Hepatic stellate cell (primary cell): Measurements from ENCODE around the gene RB1.
"Not testable (repeated sequence)": the region's sequence is repeated elsewhere in the genome, so short reads cannot be mapped to it uniquely, and the experiment has no call there.

Experiments used
- DNase-seq: peaks from one replicate; pipeline ENCODE4 v3.0.0; 2011; ENCODE audit warnings: low spot score

RB1 gene

DNA sequence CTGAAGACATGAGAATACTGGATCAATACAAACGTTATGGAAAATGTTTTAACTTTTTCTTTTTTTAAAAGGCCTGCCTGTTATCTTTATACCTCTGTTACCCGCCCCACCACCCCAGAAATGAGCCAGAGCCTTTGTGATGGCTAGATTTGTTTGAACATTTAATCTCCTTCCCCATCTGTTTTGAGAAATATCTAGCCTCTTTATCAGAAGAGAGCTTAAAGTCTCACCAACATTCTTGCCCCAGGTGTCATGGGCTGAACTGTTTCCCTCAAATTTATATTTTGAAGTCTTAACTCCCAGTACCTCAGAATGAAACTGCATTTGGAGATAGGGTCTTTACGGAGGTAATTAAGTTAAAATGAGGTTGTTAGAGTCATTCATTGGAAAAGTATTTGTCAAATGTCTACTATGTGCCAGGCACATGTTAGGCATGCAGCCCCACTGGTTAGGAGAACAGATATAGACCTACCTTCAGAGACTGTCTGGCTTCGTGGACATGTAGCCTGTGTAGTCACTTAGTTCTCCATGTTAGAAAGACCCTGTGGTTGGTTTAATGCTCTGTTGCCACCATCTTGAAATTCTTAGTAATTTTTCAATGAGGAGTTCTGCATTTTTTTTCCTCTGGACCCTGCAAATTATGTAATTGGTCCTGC, 6.3 kb upstream of the RB1 start:
- DNase-seq = no peak

GRCh38 chr13:48299591-48299990, 4.0 kb upstream of the RB1 start:
- DNase-seq = no peak

DNA sequence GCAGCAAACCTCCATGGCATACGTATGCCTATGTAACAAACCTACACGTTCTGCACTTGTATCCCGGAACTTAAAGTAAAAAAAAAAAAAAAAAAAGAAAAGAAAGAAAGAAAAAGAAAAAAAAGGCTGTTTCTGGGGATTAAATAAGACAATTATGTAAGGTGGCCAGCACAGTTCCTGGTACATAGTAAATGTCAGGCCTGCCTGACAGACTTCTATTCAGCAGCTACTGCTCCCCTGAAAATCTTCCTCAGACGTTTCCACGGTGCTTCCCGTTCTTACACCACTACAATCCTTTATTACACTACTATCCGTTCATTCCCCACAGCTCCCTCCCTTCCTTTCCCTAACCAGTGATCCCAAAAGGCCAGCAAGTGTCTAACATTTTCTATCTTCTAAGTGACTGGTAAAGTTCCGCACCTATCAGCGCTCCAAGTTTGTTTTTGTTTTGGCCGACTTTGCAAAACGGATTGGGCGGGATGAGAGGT, 636 bp upstream of the RB1 start:
- no peak for DNase-seq

DNA sequence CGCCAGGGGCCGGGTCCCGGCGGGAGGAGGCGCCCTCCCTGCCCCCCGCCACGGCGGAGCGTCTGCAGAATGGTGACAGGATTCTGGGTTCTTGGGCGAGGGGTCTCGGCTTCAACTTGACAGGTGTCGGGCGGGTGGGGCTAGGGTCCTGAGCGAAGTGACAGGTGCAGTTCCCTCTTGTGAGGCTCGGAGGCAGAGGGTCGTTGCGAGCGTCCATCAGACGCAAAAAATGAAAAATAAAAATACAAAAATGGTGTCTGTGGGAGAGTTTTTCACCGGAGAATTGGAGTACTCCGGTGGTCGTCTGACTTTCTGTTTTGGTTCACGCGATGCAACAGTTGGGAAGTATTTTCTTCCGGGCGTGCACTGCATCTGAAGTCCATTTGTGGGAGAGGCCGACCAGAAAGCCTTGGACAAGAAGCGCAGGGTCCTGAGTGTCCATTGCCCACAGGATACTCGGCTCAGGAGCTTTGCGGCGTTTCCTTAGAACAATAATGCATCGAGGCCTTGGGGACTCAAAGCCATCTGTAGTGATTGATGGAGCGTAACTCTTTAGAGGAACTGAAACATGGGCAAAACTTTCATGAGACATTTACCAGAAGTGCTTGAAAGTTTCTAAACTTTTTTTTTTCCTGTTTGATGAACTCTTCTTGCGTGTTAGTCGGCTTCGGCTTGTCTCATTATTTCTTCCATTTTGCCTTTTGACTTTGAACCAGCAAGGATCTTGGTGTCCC, 759 bp downstream of the RB1 start:
- peak; percentile 48 for DNase-seq

GRCh38 chr13:48311223-48311622, 7.7 kb downstream of the RB1 start:
- no peak for DNase-seq

GRCh38 chr13:48315969-48316650, 12.6 kb downstream of the RB1 start:
- no peak for DNase-seq

GRCh38 chr13:48316826-48317510, 13.4 kb downstream of the RB1 start:
- no peak for DNase-seq

DNA sequence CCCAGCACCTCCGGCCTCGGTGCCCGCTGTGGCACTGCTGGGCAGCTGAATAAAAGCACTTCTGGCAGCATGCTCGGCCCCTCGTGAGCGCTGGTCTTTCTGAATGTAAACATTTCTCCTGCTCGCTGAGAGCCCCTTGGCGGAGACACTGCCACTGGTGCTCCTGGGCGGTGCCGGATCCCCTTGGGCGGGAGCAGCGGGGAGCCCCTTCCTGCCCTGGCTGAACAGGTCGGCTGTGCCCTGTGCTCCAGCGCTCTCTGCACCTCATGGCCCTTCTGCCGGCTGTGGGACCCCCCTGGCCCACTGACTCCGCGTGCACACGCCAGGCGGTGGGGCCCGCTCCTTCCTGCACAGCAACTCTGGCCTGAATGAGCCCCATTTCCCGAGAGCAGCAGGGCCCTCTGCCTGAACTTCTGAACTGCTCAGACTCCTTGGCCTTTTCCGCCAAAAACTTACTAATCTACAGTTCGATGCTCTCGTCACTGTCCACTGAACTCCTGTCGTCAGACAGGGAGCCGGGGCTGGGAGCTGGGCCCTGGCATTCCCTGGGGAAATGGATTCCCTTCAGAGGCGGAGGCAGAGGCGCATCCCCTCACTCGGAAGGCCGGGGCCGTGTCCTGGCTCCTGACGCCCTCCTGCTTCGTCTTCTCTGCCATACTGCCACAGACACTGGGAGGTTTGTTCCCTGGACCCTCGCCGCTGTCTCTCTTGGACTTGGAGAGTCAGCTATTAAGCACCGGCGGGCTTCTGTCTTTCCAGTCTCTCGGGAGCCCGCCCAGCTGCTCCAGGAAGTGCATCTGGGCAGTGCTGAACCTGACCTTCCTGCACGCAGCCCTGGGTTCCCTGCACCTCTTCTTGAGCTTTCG, 14.2 kb downstream of the RB1 start:
- DNase-seq = no peak

DNA sequence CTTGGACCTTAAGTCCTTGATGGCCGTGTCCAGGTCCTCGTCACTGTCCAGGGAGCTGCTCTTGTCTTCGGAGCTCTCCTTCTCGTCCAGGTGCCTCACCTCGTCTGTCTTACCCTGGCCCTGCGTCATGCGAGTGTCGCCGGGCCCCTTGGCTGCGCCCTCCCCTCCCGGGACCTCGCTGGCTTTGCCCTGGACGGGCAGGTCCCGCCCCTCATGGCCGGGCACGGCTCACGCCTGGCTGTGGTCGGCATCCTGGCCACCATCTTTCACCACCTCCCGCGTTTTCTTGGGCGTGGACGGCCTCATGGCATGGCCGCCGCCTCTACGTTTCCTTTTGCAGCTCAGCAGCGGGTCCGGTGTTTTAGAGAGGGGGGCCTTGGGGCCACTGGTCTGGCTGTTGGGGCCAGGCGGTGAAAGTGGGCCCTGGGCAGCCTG, 14.8 kb downstream of the RB1 start:
- no peak for DNase-seq

DNA sequence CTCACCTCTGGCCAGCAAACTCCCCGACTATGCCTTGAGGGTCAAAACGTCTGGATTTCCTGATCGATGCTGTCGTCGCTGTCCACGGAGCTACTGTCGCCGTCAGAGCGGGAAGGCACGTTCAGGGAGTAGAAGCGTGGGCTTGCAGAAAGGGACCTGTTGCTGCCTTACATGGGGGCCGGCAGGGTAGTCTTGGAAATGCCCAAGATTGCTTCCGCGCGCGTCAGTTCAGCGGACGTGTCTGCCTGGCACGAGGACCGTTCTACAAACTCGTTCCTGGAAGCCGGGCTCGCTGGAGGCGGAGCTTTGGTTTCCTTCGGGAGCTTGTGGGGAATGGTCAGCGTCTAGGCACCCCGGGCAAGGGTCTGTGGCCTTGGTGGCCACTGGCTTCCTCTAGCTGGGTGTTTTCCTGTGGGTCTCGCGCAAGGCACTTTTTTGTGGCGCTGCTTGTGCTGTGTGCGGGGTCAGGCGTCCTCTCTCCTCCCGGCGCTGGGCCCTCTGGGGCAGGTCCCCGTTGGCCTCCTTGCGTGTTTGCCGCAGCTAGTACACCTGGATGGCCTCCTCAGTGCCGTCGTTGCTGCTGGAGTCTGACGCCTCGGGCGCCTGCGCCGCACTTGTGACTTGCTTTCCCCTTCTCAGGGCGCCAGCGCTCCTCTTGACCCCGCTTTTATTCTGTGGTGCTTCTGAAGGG, 15.4 kb downstream of the RB1 start:
- no peak for DNase-seq

DNA sequence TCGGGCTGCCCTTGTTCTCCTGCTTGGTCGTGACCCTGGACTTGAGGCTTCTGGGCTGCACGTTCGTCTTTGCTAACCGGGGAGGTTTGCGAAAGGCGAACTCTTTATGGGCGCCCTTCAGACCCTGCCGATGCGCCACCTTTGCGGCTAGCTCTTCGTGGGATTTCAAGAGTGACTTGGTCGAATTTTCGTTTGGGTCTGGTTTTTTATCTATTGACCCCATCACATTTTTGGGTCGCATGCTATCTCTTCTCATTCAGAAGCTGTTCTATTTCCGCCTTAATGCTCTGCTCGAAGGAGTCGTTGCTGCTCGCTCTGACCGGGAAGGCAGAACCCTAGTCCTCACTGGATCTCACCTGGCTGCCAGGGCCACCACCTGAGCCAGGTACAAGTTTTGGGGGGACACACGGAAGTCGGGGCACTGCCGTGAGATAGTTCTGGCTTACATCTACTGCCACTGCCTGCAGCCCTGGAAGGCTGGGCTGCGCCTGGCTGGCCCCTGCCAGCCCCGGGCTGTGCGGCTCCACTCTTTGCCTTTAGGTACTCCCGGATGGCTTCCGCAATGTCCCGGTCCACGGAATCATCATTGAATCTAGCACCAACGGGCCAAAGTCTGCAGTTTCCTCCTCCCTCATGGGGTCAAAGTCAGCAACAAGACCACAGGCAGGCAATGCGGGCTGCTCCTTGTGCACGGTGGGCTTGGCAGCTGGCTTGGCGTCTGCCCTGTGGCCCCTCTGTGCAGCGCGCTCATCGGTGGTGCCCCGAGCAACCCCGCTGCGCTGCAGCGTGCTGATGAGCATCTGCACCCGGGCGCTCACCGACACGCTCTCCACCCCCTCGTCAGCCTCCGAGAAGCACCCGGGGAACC, 16.2 kb downstream of the RB1 start:
- no peak for DNase-seq

- no peak for DNase-seq
Measured at GRCh38 chr13:48320399-48320790, 16.8 kb downstream of the RB1 start.

GRCh38 chr13:48320891-48321510, 17.4 kb downstream of the RB1 start:
- DNase-seq = no peak

GRCh38 chr13:48322294-48322693, 18.7 kb downstream of the RB1 start:
- DNase-seq = no peak

- no peak for DNase-seq
Measured at GRCh38 chr13:48333976-48334375, 30.4 kb downstream of the RB1 start.

DNA sequence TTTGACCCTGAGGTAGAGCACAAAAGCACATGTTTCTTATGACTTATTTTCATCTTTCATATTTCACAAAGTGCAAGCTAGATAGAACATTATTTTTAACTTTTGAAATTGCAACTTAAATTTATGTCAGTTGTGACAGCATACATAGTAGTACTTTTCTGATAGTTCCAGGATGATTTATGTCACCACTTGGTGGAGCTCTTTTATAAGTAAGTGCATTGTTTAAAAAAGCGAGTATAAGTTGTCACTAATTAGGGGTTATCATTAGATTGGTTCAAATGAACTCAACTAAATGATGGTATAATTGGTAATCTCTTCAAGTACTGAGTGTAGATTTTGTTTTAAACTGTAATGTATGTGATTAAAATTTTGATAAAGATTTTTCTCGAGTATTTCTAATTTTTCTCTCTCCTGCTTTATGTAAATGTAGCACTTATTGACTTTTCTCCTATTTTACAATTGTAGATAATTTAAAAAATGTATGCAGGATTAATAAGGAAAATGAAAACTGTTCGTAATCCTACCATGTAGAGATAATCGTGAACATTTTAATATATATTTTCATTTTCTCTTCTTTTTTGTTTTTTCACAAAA, 31.1 kb downstream of the RB1 start:
- no peak for DNase-seq

DNA sequence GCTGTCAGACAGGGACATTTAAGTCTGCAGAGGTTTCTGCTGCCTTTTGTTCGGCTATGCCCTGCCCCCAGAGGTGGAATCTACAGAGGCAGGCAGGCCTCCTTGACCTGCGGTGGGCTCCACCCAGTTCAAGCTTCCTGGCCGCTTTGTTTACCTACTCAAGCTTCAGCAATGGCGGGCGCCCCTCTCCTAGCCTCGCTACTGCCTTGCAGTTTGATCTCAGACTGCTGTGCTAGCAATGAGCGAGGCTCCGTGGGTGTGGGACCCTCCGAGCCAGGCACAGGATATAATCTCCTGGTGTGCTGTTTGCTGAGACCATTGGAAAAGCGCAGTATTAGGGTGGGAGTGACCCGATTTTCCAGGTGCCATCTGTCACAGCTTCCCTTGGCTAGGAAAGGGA, 35.6 kb downstream of the RB1 start:
- not testable (repeated sequence) for DNase-seq

- no peak for DNase-seq
Measured at GRCh38 chr13:48344264-48344663, 40.7 kb downstream of the RB1 start.

DNA sequence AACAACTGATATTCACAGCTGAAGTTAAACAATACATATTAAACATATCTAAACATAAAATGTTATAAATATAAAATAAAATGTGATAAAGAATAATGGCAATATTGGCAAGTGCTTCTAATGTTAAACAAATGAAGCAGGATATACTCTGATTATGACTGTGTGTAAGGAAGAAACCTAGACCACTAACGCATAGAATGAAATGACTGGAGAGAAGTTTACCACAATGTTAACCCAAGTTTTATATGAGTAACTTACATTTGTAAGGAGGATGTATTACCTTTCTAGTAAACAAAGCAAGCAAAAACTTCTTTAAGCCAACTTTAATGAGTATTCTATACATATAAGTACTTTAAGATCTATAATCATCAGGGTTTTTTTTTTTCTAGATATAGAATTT, 43.0 kb downstream of the RB1 start:
- DNase-seq = no peak
